Vagina (tissue), 2 donors: Measurements from ENCODE around the gene SFN.

ENCODE experiments used
- CTCF ChIP-seq, 3 experiments: fragments of 450-650 bp in 2 of 3; fragments of 200-600 bp in 1 of 3; sonication (generic) in 1 of 3; IDR thresholded peaks; one replicate each; pipeline ENCODE4 v1.5.1; 2017 to 2019; ENCODE audit warnings: antibody characterized with exemption in 3 of 3, mild to moderate bottlenecking in 2 of 3, moderate library complexity in 2 of 3
- POLR2A ChIP-seq, 2 donors: fragments of 450-650 bp; IDR thresholded peaks; one replicate each; pipeline ENCODE4 v1.6.1; 2017; ENCODE audit warnings: antibody characterized with exemption in 2 of 2, mild to moderate bottlenecking in 2 of 2, moderate library complexity in 2 of 2
- POLR2AphosphoS5 ChIP-seq, 2 donors: sonication (generic); formaldehyde crosslinking; IDR thresholded peaks; one replicate each; pipeline ENCODE4 v1.9.0; 2017; ENCODE audit warnings: antibody characterized with exemption in 2 of 2, mild to moderate bottlenecking in 2 of 2, low read depth in 1 of 2; ENCODE audit not compliant: insufficient read depth in 1 of 2

GRCh38 chr1:26861286-26861701, 1.7 kb upstream of the SFN start:
- TF ChIP-seq POLR2A (IDR thresholded peaks at IDR 0.05) (no peak), CTCF (IDR thresholded peaks at IDR 0.05) (no peak), POLR2AphosphoS5 (IDR thresholded peaks at IDR 0.05; ENCODE audit: insufficient read depth in 1 of 2, low read depth in 1 of 2) (no peak)
